Cerebellar cortex (tissue), 1 donor: ENCODE results near the gene IPO4.

Experiments used
- DNase-seq: peaks from one replicate; pipeline ENCODE4 v3.0.0-alpha.2; 2015; ENCODE audit warnings: low spot score

Gene IPO4

DNA sequence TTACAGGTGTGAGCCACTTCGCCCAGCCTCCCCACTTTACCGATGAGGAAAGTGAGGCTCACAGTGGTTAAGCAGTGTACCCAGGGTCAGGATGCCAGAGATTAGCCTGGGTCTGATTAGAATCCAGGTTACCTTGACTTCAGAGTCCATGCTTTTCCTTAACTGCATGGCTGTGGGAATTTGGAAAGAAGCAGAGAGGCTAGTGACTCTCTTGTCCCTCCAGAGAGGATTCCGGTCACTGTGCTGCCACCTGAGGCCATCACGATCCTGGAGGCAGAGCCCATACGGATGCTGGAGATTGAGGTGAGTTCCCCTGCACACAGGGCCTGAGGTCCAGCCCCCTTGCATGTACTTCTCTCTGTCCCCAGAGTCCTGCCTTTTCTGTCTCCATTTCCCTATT lies 12.0 kb downstream of the IPO4 start:
- DNase-seq, result no peak

- DNase-seq, result peak; percentile 25
Measured at GRCh38 chr14:24172871-24173281, 15.7 kb downstream of the IPO4 start.

DNA sequence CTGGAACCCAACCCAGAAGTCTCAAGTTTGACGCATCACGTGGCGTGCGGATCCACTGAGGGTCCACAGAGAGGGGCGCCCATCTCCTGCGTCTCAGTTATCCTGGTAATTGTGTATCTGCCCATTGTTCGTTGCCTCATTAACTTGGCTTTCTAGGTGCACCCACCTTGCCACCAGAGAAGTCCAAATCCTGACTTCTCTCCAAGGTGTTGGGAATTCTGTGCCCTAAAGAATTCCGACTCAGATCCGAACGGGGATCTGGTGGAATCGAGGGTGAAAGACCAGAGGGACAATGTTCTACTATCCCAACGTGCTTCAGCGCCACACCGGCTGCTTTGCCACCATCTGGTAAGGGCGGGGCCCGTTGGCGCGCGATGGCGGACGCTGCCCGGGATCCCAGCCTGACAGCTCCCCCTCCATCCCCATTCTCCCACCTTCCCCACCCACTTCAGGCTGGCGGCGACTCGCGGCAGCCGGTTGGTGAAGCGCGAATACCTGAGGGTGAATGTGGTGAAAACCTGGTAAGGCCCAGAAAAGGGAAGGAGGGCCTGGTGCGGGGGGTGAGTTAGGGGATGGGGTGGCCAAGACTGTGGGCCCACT lies 16.3 kb downstream of the IPO4 start:
- peak; percentile 32 for DNase-seq

DNA sequence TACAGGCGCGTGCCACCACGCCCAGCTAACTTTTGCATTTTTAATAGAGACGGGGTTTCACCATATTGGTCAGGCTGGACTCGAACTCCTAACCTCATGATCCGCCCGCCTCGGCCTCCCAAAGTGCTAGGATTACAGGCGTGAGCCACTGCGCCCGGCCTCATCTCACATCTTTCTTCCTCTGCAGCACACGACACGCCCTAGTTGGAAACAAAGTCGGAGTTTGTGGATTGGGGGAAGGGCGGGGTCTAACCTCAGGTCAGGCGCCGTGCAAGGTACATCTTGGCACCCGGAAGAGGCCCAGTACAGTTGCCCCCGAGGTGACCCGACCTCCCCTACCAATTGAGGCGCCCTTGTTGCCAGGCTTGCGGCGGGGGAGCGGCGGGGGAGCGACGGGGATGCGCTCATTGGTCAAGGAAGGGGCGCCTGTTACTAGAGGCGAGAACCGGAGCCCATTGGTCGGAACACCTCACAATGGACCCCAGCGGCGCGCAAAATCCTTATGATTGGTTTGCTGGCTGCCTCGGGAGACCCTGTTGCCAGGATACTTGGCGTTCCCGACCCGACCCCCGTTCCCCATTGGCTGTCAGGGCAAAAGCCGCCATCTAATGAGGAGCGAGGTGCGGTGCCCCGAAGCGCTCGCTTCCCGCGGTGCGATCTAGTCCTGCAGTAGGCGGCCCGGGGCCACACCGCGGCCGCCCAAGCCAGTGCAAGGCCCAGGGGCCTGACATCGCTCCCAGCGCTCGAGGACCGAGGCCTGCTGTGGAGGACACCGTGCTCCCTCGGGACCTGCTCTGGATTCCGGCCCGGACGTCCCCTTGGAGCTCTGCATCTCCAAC lies 17.0 kb downstream of the IPO4 start, which contains the start of gene REC8:
REC8 (plus strand) TSS at position 659 of the 839 bp plus-strand sequence. CDS start 473 bp downstream, outside the sequence.
- peak; percentile 96 for DNase-seq

DNA sequence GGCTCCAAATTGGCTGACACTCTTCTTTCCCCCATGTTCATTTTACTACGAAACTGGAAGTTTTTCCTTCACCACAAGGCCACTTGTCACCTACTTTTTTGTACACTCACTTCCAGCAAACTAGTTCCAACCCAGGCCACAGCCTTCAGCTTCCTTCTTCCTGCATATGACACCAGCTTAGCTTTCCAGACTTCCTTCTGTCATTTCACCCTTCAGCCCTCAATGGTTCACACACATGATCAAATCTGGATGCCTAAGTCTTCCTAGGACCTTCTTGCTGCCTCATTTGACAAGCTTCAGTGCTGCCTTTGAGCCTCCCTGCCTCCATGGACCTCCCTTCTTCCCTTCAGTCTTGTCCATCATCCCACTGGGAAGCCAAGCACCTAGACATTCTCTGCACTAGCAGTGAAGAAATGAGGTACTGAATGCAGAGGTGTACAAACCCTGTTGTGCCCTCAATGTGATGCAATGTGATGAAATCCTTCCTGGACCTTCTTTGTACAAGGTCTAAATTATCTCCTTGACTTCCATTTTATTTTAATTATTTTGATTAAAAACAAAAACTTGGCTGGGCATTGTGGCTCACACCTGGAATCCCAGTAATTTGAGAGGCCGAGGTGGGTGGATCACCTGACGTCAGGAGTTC lies 21.0 kb downstream of the IPO4 start:
- no peak for DNase-seq

- DNase-seq, result no peak
Measured at GRCh38 chr14:24165785-24166184, 22.8 kb downstream of the IPO4 start.

GRCh38 chr14:24164518-24164991 lies 24.1 kb downstream of the IPO4 start:
- DNase-seq, result no peak

DNA sequence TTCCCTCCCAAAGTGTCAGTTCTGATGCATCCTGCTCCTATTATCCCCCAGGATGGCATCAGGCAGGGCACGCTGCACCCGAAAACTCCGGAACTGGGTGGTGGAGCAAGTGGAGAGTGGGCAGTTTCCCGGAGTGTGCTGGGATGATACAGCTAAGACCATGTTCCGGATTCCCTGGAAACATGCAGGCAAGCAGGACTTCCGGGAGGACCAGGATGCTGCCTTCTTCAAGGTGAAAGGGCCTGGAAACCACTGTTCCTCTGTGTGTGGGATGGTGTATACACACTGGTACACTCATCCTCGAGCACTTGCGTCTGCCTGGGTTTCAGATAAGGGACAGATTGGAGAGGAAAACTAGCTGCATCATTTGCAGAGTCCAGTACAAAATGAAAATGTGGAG lies 26.5 kb downstream of the IPO4 start:
- no peak for DNase-seq

DNA sequence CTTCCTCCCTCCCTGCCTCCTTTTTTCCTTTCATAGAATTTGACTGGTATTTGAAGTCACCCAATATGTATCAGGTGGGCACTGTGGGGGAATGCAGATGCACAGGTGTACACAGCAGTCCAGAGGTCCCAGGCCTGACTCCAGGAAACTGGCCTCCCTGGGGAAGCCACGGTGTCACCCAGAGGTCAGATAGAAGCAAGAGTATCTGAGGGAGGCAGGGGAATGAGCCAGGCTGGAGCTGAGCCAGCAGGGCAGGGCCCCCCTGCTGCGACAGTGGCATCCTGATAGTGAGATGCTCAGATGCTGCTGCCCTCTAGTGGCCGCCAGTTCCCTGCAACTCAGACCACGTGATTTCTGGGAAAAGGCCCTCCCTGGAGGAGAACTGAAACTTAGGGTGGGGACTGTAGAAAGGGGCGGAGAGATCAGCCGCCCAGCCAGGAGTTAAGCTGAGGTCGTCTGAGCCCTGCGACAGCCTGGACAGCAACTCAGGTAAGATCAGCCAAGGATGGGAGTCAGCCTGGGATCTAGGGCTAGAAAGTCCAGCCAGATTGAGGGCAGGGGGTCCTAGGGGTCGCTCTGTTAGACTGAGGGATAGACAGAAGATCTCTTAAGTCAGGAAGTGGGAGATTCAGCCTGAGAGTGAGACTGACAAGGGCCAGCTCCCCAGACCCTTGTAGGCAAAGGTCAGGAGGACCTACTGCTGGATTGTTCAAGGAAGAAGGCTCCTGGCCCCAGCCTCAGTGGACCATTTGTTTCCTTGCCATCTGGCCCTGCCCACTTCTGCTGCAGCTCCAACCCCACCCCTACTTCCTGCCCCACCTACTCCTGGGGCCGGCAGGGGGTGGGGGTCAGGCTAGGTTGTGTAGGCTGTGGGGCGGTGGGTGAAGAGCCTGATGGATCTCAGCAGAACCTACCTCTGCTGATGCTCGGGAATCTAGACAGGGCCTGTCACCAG lies 27.5 kb downstream of the IPO4 start, which contains the start of gene IRF9:
IRF9 (plus strand) TSS at position 416 of the 955 bp plus-strand sequence. CDS start 880 bp downstream, outside the sequence.
- DNase-seq, result peak; percentile 92

DNA sequence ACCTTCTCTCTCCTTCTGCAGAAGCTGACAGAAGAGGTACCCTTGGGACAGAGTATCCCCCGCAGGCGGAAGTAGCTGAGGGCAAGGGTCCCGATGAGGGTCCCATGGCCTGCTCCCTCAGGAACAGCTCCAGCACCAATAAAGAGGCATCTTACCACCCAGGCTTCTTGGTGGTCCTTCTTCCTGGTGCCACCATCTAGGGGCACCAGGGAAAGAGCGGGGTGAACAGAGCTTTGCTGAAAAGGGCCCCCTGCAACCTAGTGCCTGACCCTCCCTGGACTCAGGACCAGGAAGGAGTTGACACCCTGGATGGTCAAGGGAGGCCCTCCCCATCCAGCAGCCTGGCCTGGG lies 28.1 kb downstream of the IPO4 start:
- no peak for DNase-seq

GRCh38 chr14:24159777-24160498 lies 28.7 kb downstream of the IPO4 start:
- DNase-seq, result no peak

DNA sequence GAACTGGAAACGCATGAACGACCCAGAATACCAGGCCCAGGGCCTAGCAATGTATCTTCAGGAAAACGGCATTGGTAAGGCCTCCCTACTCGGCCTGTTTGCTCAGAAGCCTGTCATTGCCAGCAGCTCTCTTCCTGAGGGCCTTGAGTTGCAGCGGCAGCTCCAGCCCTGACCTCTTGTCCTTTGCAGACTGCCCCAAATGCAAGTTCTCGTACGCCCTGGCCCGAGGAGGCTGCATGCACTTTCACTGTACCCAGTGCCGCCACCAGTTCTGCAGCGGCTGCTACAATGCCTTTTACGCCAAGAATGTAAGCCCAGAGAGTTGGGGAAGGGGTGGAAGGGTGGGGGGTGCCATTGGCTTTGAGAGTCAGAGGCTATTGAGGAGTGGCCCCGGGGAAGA lies 31.3 kb downstream of the IPO4 start:
- no peak for DNase-seq

- DNase-seq, result no peak
Measured at GRCh38 chr14:24156840-24157239, 31.8 kb downstream of the IPO4 start.

- DNase-seq, result no peak
Measured at GRCh38 chr14:24155100-24155499, 33.5 kb downstream of the IPO4 start.

GRCh38 chr14:24151404-24152080 lies 37.1 kb downstream of the IPO4 start:
- no peak for DNase-seq

DNA sequence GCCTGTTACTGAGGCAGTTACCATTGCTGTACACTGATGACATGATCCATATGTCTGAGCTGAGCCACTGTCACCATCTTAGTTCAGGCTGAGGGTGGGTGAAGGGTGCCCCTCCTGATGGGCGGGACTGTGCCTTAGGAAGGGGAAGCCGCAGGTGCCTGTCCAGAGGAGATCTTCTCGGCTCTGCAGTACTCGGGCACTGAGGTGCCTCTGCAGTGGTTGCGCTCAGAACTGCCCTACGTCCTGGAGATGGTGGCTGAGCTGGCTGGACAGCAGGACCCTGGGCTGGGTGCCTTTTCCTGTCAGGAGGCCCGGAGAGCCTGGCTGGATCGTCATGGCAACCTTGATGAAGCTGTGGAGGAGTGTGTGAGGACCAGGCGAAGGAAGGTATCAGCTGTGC lies 37.6 kb downstream of the IPO4 start:
- no peak for DNase-seq

DNA sequence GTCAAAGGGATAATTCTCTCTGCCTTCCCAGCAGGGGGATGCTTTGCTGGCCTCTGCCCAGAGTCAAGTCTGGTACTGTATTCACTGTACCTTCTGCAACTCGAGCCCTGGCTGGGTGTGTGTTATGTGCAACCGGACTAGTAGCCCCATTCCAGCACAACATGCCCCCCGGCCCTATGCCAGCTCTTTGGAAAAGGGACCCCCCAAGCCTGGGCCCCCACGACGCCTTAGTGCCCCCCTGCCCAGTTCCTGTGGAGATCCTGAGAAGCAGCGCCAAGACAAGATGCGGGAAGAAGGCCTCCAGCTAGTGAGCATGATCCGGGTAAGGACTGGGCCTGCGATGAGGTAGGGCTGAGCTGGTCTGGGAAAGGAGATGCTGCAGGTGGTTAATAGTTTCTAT lies 38.0 kb downstream of the IPO4 start:
- no peak for DNase-seq

DNA sequence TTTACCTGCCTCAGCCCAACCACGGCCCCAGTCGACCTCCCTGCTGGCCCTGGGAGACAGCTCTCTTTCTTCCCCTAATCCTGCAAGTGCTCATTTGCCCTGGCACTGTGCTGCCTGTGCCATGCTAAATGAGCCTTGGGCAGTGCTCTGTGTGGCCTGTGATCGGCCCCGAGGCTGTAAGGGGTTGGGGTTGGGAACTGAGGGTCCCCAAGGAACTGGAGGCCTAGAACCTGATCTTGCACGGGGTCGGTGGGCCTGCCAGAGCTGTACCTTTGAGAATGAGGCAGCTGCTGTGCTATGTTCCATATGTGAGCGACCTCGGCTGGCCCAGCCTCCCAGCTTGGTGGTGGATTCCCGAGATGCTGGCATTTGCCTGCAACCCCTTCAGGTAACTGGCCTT lies 38.6 kb downstream of the IPO4 start:
- no peak for DNase-seq

DNA sequence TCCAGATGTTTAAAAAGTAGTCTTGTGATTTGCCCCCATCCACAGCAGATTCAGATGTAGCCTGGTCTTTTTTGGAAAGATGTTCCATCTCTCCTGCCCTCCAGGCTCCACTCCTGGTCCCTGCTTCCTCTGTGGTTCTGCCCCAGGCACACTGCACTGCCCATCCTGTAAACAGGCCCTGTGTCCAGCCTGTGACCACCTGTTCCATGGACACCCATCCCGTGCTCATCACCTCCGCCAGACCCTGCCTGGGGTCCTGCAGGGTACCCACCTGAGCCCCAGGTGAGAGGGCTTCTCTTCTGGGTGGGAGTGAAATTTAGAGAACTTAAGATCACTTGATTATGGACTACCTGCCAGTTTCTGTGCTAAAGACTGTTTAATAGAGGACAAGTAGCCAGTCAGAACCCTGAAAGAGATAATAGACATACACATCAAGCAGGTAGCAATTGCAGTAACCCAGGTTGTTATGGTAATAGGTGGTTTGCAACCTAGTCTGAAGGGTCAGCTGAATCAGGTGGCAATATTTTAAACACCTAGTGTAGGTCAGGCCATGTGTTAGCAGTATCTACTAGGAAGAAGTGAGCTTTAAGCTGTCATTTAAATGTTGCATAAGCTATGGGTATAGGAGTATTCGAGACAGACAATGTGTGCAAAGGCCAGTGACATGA lies 39.2 kb downstream of the IPO4 start:
- DNase-seq, result no peak
